Ammon's horn (tissue), 1 donor: ENCODE results near the gene CTNNA2.

Source experiments
- DNase-seq: peaks from one replicate; pipeline ENCODE4 v3.0.0-alpha.2; 2016; ENCODE audit warnings: low spot score

CTNNA2 gene

DNA sequence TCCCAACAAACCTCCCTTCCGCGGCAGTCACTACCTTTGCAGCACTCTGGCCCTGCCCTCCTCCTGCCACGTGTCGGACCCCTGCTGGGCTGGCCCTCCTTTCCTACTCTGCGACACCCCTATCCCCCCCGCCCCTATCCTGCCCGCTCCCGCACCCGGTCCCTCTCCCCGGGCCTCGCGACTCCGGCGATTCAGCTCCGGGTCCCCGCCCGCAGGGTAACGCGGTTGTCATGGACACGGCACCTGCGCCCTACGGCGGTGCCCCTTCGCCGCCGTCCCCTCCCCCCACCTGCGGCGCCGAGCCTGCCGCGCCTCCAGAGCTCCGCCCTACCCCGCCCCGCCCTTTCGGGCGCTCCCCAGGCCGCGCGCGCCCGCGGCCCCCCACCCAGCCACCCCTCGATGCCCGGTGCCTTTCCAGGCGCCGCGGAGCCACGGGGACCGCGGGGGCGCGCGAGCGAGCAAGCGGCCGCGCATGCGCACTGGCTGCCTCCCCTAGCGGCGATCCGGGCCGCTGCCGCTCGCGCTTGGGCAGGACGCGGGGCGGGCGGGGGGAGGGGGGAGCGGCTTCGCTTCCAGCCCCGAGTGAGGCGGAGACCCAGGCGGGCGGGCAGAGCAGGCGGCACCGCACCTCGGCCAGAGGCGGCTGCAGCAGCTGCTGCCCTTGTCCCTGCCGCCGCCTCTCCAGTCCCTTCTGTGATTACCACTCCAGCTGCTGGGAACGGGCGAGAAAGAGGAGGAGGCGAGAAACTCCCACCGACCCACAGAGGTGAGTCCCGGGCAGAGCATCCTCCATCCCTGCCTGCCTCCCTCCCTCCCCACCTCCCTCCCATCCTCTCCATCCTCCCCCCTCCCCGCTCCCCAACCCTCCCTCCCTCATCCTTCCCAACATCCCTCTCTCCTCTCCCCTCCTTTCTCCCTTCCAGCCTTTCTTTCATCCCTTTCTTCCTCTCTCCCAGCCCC is at the start of gene CTNNA2:
Gene CTNNA2, plus strand, starts transcription at position 610 of the 960 bp plus-strand sequence.
- peak; percentile 84 for DNase-seq

DNA sequence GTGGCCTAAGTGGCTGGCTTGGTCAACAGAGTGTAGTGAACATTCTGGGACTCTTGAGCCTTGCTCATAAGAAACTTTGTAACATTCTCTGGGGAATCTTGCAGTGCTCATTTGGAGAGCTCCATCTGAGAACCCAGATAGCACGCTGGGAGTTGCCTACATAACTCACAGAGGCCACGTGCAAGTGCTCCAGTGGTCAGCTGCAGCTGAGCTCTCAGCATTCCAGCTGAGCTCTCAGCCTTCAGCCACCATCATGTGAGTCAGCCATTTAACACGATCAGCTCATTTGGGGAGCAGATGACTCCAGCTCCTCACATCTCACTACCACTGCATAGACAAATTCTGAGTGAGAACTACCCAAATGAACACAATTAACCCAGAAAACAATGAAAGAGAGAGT is 25.5 kb upstream of the CTNNA2 start:
- no peak for DNase-seq

DNA sequence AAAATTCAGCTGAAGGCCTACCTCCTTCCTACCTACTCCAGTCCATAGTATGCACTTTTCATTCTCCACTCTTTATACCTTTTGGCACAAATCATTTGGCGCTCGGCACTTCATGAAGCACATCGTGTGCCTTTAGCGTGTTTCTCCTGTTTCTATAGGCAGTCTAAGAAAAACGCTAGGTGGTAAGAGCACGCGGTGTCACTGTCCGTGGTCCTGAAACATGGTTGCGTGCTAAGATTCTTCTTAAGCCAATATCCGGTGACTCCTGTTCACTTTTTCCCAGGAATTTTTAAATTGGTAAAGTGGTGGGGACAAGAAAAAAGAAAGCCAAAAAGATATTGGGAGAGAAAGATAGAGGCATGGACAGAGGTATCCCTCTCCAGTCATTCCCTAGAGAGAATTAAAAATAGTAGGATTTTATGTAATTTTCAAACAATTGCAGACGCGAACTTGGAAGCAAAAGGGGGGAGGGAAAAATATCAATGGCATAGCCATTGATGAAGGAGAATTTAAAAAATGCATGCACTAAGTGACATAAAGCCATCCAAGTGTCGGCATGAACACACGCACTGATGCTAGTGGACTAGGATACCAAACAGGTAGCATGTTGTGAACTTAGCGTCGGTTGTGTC is 1.4 kb upstream of the CTNNA2 start:
- peak; percentile 56 for DNase-seq

DNA sequence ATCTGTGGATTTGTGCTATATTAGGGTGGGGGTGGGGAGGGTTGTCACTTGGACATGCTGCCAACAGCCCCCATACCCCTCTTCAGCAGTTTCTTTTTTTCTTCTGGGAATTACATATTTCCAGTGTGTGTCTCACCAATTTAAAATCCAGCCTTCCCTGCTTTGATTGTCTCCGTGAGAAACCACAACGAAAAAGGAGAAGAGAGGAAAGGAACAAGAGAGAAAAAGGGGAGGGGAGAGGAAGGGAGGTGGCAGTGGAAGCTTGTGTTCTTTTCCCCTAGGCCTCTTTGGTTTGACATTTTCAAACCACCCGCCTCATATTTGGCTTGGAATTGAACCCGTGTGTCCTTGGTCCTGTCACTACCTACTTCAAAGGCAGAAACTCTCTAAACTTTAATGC is 860 bp downstream of the CTNNA2 start:
- no peak for DNase-seq

- DNase-seq = no peak
Measured at GRCh38 chr2:79529636-79530035, 16.8 kb downstream of the CTNNA2 start.

DNA sequence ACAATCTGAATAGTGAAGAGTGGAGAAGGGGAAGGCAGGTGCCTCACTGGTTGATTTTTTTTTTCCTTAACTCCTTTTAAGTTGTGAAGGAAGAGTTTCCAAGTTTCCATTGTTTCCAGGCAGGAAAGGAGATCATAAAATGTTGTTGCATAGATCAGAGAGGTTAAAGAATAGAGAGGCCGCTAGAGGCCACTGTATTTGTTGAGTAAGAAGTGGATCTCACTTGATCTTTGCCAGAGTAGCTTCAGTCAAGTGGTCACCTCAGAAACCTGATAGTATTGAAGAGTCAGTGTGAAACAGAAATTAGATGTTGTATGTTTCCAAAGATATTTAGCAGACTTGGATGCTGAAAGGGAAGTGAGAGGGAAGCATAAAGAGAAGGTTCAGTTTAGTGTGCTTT is 17.6 kb downstream of the CTNNA2 start:
- DNase-seq = no peak

- no peak for DNase-seq
Measured at GRCh38 chr2:79547568-79547967, 34.7 kb downstream of the CTNNA2 start.

DNA sequence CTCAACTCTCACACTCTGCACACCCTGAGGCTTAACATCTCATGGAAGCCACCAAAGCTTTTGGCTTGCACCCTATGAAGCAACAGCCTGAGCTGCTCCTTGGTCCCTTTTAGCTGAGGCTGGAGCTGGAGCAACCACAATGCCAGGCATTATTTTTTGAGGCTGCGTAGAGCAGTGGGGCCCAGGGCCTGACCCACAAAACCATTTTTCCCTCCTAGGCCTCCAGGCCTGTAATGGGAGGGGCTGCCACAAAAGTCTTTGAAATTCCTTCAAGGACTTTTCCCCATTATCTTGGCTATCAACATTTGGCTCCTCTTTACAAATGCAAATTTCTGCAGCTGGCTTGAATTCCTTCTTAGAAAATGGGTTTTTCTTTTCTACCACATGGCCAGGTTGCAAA is 39.8 kb downstream of the CTNNA2 start:
- DNase-seq = no peak

GRCh38 chr2:79554899-79555298 is 42.0 kb downstream of the CTNNA2 start:
- no peak for DNase-seq

DNA sequence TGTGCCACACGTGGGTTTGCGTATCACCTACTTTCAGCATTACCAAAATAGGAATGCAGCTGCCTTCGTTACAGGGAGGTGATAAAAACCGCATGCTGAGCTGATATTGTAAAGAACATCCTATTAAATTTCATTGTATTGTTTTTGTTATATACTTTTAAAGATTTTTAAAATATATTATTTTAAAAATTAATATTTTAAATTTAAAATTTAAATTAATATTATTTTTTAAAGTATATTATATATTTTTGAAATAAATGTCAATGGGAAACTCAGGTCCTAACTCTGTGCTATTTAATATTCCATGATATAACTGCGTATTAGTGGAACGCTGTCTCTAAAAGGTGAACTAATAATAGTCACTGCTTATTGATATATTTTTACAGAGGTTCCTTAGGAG is 51.2 kb downstream of the CTNNA2 start:
- DNase-seq = no peak

- DNase-seq = no peak
Measured at GRCh38 chr2:79569048-79569447, 56.2 kb downstream of the CTNNA2 start.

- no peak for DNase-seq
Measured at GRCh38 chr2:79573895-79574674, 61.2 kb downstream of the CTNNA2 start.

DNA sequence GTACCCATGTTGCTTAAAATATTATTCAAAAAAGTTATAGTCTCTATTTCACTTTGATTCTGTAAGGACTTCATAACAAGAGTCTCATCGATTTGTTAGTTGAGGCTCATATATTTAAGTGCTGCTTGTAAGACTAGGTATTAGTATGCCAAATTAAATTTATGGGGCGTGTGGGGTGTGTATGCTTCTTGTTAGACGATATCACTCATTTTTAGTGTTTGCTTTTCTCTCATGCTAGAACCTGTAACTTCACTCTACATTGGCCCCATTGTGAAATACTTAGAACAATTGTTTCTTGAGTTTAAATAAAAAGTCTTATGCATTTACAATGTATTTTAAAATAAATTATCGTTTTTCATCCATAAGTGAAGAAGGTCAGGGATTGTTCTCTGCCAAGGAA is 63.6 kb downstream of the CTNNA2 start:
- no peak for DNase-seq

GRCh38 chr2:79578952-79579351 is 66.1 kb downstream of the CTNNA2 start:
- no peak for DNase-seq

GRCh38 chr2:79580175-79580574 is 67.3 kb downstream of the CTNNA2 start:
- no peak for DNase-seq

DNA sequence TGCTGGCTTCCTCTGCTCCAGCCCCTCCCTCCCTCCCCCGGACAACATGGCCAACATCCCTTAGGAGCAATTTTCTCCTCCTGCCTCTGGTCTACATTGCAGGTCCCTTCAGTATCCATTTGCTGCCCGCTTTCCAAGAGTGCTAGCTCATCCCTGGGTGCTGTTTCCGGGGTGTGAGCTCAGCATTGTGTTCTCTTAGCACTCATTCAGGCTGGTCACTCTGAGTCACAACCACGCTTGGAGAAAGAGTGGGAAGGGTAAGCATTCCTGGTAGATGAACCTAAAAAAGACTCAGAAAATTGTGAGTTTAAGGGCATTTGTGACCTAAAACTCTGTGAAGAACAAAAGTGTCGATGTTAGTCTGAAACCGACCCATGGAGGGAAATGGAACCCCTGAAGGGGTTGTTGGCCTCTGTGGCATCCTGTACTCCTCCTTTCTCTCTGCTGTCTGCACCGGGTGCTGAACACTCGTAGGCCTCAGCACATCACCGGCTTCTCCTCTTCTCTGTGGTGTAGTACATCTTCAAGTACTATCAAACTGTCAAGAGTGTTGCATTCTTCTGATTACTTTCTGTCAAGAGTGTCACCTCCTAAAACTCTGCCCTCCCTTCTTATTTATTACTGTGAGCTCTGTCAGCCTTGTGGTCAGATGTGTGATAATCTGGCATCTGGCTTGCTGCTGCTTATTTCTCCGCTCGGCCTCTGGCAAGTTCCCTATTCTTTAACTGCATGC is 73.0 kb downstream of the CTNNA2 start:
- DNase-seq = no peak

GRCh38 chr2:79591281-79591680 is 78.4 kb downstream of the CTNNA2 start:
- no peak for DNase-seq

- DNase-seq = no peak
Measured at GRCh38 chr2:79593237-79593867, 80.5 kb downstream of the CTNNA2 start.

- no peak for DNase-seq
Measured at GRCh38 chr2:79596403-79596802, 83.6 kb downstream of the CTNNA2 start.

DNA sequence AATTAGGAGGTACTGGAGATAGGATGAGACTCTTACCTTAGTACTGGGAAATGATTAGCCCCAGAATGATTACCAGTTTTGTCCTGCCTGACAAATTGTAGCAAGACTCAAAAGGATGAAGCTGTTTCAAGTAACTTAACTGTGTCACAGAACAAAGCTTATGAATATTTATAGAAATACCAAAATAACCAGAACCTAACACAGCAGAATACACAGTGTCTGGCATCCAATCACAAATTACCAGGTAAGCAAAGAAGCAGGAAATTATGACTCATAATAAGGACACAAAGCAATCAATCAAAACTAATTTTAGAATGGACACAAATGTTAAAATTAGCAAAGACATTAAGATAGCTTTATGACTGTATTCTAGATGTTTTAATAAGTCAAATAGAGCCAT is 91.9 kb downstream of the CTNNA2 start:
- no peak for DNase-seq

DNA sequence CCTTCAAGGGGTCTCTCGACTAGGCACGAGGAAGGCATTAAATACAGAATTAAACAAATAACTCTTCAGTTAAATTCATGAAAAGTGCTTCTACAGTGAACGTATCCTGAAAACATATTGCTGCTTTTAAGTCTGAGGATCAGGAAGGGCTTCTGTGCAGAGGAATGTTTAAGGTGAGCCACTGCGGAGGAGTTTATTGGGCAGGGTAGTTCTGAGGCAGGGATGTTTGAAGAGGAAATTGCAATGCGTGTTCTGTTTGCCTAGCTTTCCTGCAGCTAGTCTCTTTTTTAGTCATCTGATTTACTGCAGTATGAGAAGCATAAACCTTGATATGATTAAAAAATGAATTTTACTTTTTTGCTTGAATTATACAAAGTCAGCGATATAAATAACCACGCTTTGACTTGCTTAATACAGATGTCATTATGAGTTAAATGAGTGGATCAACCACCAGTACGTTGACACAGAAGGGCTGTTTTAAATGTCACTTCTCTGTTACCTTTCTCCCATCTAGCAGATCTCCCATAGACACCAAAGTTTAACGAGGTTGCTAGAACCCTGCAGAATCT is 98.7 kb downstream of the CTNNA2 start:
- no peak for DNase-seq
